BJ (cell line): ENCODE data around the gene MYO7B. TPM values are rescaled to one million over a fixed set of nuclear protein-coding genes. Genes with fewer than 3 reads are reported as not detected.

ENCODE experiments used
- CTCF ChIA-PET: fragments of 350-600 bp; formaldehyde crosslinking; extraction: SDS; loops from one replicate; lab custom pipeline; 2021; ENCODE audit warnings: antibody characterized with exemption, inconsistent platforms; lab: Yijun Ruan, JAX
- POLR2A ChIA-PET: fragments of 300-600 bp; sonication (Branson Sonifier 250); formaldehyde crosslinking; extraction: SDS; loops from one replicate; lab custom pipeline; 2021; ENCODE audit warnings: antibody characterized with exemption; lab: Charles Lee
- DNase-seq: peaks from one replicate; pipeline ENCODE4 v3.0.0-alpha.2; 2011; ENCODE audit warnings: low read depth
- H3K27me3 ChIP-seq: 2 replicates; pipeline ENCODE4 v1.6.0; 2011; ENCODE audit warnings: low read length; ENCODE audit not compliant: control insufficient read depth, insufficient read depth
- H3K36me3 ChIP-seq: 2 replicates; pipeline ENCODE4 v1.5.1; 2011; ENCODE audit warnings: low read length; ENCODE audit not compliant: control insufficient read depth, insufficient read depth
- H3K4me3 ChIP-seq: 2 replicates; pipeline ENCODE4 v1.5.1; 2011; ENCODE audit warnings: low read depth, mild to moderate bottlenecking, control low read depth, low read length
- polyA plus RNA-seq: library from polyadenylated mRNA; depleted of rRNA; stranded (reverse); fragments of >200 nt; gene quantifications from 2 replicates; pipeline ENCODE4 v1.2.3, GENCODE V29; 2011
- TF ChIP-seq, protein P1 (sequence below): IDR thresholded peaks from 2 replicates; pipeline ENCODE4 v1.5.1; 2011; ENCODE audit warnings: low read depth, mild to moderate bottlenecking, control low read depth, inconsistent platforms, low read length, moderate library complexity; ENCODE audit not compliant: insufficient read depth

The MYO7B gene
- polyA plus RNA-seq, 1 experiment, result 0.36 TPM

- POLR2A ChIA-PET, result no interaction called here
Observed at GRCh38 chr2:127605691-127606263, 70.3 kb downstream of the MYO7B start.

DNA sequence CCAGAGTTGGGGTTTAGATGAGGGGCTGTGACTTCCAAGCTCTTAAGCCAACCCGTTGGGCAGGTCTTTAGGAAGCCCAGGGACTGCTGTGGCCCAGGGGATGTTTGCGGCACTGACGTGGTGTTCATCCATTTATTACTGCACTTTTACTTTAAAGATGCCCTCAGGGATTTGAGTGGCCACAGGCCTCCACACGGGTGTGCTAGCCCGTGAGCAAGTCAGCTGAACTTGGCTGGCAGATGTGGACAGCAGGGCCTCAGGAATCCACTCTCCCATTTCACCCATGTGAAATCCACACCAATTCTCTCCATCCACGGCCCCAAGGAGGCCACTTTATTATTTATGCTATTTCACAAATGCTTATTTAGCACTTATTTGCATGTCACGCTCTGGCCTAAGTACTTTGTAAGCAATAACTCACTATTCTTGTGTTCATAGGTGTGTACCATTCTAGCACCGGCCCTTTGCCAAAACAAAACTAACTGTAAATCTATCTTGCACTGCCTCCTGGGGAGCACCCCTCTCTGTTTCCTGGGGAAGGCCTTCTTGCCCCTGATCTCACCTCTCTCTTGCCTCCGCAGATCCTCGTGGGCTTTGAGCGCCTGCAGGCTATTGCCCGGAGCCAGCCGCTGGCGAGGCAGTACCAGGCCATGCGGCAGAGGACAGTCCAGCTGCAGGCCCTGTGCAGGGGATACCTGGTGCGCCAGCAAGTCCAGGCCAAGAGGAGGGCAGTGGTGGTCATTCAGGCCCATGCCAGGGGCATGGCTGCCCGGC, 71.3 kb downstream of the MYO7B start:
- no peaks in the 10 kb centered on the region for H3K27me3 ChIP-seq
- ChIA-PET CTCF (interaction anchor here (7.1 kb wide), 1 partner anchor 15 kb away, joined by 37 read pairs; no protein-coding TSS in a partner anchor), POLR2A (no interaction called here)
- TF ChIP-seq, protein P1, sequence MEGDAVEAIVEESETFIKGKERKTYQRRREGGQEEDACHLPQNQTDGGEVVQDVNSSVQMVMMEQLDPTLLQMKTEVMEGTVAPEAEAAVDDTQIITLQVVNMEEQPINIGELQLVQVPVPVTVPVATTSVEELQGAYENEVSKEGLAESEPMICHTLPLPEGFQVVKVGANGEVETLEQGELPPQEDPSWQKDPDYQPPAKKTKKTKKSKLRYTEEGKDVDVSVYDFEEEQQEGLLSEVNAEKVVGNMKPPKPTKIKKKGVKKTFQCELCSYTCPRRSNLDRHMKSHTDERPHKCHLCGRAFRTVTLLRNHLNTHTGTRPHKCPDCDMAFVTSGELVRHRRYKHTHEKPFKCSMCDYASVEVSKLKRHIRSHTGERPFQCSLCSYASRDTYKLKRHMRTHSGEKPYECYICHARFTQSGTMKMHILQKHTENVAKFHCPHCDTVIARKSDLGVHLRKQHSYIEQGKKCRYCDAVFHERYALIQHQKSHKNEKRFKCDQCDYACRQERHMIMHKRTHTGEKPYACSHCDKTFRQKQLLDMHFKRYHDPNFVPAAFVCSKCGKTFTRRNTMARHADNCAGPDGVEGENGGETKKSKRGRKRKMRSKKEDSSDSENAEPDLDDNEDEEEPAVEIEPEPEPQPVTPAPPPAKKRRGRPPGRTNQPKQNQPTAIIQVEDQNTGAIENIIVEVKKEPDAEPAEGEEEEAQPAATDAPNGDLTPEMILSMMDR, result no peak
- H3K36me3 ChIP-seq, result no peaks in the 10 kb centered on the region
- DNase-seq, result no peak
- H3K4me3 ChIP-seq, result no peak overlapping the region

More at GRCh38 chr2:127605691-127606263, 70.3 kb downstream of the MYO7B start:
- TF ChIP-seq, protein P1, result no peak
- H3K27me3 ChIP-seq, result no peaks in the 10 kb centered on the region
- no peak for DNase-seq
- H3K36me3 ChIP-seq, result no peaks in the 10 kb centered on the region
- CTCF ChIA-PET, result interaction anchor here (7.1 kb wide), 1 partner anchor 14 kb away, joined by 37 read pairs; no protein-coding TSS in a partner anchor
- H3K4me3 ChIP-seq, result no peak overlapping the region

DNA sequence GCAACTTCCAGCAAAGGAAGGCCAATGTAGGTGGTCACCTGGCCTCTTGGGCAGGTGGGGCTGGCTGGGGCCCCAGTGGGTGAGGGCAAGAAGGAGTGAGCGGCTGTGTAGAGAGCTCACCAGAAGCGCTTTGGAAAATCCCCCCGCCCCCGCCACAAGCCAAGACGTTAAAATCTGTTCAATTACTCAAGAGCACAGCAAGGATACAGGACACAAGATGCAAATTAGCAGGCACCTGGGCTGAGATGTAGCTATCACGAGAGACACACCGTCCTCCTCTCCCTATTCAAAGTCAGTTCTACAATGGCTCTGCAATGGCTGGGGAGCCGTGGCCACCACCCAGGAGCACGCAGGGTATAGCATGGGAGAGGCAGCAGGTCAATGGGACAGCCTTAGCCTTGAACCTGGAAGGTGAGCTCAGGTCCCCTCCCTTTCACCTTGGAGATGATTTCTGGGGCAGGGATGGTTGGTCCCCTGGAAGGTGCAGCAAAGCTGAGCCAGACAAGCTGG, 72.0 kb downstream of the MYO7B start:
- H3K27me3 ChIP-seq, result no peaks in the 10 kb centered on the region
- CTCF ChIA-PET, result interaction anchor here (7.1 kb wide), 1 partner anchor 16 kb away, joined by 37 read pairs; no protein-coding TSS in a partner anchor
- POLR2A ChIA-PET, result no interaction called here
- no peaks in the 10 kb centered on the region for H3K36me3 ChIP-seq
- TF ChIP-seq, protein P1, result no peak
- no peak for DNase-seq
- H3K4me3 ChIP-seq, result no peak overlapping the region

DNA sequence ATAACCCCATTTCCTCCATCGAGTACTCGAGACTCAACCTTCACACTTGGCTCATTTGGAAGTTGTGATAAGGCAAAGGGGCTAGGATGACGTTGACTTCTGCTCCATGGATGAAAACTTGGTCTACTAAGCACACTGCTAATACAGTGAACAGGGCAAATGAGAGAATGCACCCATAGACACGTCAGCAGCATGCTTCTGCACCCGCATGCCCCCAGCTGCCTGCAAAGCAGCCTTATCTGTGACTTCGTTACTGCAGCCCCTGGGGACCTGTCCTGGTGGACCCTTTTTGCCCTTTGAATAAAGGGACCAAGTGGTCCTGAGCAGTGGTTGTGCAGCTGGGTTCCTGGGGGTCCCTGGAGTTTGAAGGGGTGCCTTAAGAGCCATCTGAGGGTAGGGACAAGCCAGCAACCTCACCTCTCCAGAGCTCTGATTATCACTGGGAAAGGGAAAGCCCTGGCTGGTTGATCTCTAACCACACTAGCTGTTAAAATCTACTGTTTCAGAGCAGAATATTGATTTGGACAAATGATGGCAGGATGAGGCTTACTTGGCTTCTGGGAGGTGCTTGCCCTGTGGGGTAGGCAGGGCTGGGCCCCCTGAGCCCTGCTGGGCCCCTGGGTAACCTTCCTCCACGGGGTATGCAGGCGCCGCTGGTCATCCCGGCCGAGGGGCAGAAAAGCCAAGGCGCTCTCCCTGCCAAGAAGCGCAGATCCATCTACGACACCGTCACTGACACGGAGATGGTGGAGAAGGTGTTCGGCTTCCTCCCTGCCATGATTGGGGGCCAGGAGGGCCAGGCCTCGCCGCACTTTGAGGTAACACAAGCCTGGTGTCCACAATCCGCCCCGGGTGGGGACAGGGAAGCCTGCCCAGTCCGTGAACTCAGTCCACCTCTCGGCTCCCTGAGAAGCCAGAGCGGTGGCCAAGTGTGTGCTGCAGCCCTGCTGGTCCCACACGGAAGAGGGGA, 72.9 kb downstream of the MYO7B start:
- TF ChIP-seq, protein P1, result no peak
- POLR2A ChIA-PET, result no interaction called here
- DNase-seq, result no peak
- CTCF ChIA-PET, result interaction anchor here (7.1 kb wide), 1 partner anchor 17 kb away, joined by 37 read pairs; no protein-coding TSS in a partner anchor
- Histone ChIP-seq H3K27me3 (no peaks in the 10 kb centered on the region), H3K4me3 (no peak overlapping the region), H3K36me3 (no peaks in the 10 kb centered on the region)
